ENCODE measurements around the gene PFN1. TPM values are rescaled to one million over a fixed set of nuclear protein-coding genes. Genes with fewer than 3 reads are reported as not detected.
A peak's percentile ranks its signal among the peaks of the same experiment; 100 is the strongest.

Gene PFN1
- total and polyA plus RNA-seq, 10 of the 15 experiments (the other 5 are each of a cell fraction or from before 2014, with no cell fraction given), result 154 to 3,892 (median 1,918) TPM

GRCh38 chr17:4997302-4998026, 49.1 kb upstream of the PFN1 start, which contains the start of the genes INCA1 and KIF1C (continued):
- TF ChIP-seq, protein P1, sequence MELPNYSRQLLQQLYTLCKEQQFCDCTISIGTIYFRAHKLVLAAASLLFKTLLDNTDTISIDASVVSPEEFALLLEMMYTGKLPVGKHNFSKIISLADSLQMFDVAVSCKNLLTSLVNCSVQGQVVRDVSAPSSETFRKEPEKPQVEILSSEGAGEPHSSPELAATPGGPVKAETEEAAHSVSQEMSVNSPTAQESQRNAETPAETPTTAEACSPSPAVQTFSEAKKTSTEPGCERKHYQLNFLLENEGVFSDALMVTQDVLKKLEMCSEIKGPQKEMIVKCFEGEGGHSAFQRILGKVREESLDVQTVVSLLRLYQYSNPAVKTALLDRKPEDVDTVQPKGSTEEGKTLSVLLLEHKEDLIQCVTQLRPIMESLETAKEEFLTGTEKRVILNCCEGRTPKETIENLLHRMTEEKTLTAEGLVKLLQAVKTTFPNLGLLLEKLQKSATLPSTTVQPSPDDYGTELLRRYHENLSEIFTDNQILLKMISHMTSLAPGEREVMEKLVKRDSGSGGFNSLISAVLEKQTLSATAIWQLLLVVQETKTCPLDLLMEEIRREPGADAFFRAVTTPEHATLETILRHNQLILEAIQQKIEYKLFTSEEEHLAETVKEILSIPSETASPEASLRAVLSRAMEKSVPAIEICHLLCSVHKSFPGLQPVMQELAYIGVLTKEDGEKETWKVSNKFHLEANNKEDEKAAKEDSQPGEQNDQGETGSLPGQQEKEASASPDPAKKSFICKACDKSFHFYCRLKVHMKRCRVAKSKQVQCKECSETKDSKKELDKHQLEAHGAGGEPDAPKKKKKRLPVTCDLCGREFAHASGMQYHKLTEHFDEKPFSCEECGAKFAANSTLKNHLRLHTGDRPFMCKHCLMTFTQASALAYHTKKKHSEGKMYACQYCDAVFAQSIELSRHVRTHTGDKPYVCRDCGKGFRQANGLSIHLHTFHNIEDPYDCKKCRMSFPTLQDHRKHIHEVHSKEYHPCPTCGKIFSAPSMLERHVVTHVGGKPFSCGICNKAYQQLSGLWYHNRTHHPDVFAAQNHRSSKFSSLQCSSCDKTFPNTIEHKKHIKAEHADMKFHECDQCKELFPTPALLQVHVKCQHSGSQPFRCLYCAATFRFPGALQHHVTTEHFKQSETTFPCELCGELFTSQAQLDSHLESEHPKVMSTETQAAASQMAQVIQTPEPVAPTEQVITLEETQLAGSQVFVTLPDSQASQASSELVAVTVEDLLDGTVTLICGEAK (IDR thresholded peaks at IDR 0.05; ENCODE audit: borderline replicate concordance), result no peak
- TF ChIP-seq NFYB (IDR thresholded peaks at IDR 0.05; ENCODE audit: insufficient read depth, low read depth, low read length), result no peak
- TF ChIP-seq GATAD2B (conservative IDR thresholded peaks at IDR 0.05; ENCODE audit: low read depth), result peak; percentile 86
- TF ChIP-seq TBL1XR1 (IDR thresholded peaks at IDR 0.05; ENCODE audit: low read depth, low read length), result no peak
- TF ChIP-seq ZSCAN29 (IDR thresholded peaks at IDR 0.05), result no peak
- TF ChIP-seq NR2F1 (conservative IDR thresholded peaks at IDR 0.05), result peak; percentile 55
- TF ChIP-seq MYC (IDR thresholded peaks at IDR 0.05; ENCODE audit: insufficient read depth, insufficient read length, insufficient replicate concordance, low read length, severe bottlenecking), result no peak
- 0 out of 2 replicates have a peak, but pooled peaks have one; percentile 14 for TF ChIP-seq ASH2L (IDR thresholded peaks at IDR 0.05; ENCODE audit: borderline replicate concordance, low read depth)
- TF ChIP-seq, protein P2, sequence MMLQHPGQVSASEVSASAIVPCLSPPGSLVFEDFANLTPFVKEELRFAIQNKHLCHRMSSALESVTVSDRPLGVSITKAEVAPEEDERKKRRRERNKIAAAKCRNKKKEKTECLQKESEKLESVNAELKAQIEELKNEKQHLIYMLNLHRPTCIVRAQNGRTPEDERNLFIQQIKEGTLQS (IDR thresholded peaks at IDR 0.05; ENCODE audit: borderline replicate concordance, extremely low read depth, low read depth, low read length), result no peak
- TF ChIP-seq KAT2A (conservative IDR thresholded peaks at IDR 0.05; ENCODE audit: control insufficient read depth, low read depth, low read length), result peak; percentile 74
- TF ChIP-seq, protein P3, sequence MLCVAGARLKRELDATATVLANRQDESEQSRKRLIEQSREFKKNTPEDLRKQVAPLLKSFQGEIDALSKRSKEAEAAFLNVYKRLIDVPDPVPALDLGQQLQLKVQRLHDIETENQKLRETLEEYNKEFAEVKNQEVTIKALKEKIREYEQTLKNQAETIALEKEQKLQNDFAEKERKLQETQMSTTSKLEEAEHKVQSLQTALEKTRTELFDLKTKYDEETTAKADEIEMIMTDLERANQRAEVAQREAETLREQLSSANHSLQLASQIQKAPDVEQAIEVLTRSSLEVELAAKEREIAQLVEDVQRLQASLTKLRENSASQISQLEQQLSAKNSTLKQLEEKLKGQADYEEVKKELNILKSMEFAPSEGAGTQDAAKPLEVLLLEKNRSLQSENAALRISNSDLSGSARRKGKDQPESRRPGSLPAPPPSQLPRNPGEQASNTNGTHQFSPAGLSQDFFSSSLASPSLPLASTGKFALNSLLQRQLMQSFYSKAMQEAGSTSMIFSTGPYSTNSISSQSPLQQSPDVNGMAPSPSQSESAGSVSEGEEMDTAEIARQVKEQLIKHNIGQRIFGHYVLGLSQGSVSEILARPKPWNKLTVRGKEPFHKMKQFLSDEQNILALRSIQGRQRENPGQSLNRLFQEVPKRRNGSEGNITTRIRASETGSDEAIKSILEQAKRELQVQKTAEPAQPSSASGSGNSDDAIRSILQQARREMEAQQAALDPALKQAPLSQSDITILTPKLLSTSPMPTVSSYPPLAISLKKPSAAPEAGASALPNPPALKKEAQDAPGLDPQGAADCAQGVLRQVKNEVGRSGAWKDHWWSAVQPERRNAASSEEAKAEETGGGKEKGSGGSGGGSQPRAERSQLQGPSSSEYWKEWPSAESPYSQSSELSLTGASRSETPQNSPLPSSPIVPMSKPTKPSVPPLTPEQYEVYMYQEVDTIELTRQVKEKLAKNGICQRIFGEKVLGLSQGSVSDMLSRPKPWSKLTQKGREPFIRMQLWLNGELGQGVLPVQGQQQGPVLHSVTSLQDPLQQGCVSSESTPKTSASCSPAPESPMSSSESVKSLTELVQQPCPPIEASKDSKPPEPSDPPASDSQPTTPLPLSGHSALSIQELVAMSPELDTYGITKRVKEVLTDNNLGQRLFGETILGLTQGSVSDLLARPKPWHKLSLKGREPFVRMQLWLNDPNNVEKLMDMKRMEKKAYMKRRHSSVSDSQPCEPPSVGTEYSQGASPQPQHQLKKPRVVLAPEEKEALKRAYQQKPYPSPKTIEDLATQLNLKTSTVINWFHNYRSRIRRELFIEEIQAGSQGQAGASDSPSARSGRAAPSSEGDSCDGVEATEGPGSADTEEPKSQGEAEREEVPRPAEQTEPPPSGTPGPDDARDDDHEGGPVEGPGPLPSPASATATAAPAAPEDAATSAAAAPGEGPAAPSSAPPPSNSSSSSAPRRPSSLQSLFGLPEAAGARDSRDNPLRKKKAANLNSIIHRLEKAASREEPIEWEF (IDR thresholded peaks at IDR 0.05; ENCODE audit: insufficient replicate concordance, low read depth, low read length), result no peak
- TF ChIP-seq PAX5 (IDR thresholded peaks at IDR 0.05; ENCODE audit: borderline replicate concordance, low read depth, low read length), result peak; percentile 75
- 0 out of 2 replicates have a peak, but pooled peaks have one; percentile 18 for TF ChIP-seq TCF3 (IDR thresholded peaks at IDR 0.05; ENCODE audit: borderline replicate concordance, insufficient read depth, low read depth, low read length)
- 0 out of 2 replicates have a peak, but pooled peaks have one; percentile 28 for TF ChIP-seq BACH1 (IDR thresholded peaks at IDR 0.05; ENCODE audit: borderline replicate concordance)
- no peak for TF ChIP-seq SIX5 (IDR thresholded peaks at IDR 0.05; ENCODE audit: low read depth, low read length, severe bottlenecking)
- TF ChIP-seq, protein P4, sequence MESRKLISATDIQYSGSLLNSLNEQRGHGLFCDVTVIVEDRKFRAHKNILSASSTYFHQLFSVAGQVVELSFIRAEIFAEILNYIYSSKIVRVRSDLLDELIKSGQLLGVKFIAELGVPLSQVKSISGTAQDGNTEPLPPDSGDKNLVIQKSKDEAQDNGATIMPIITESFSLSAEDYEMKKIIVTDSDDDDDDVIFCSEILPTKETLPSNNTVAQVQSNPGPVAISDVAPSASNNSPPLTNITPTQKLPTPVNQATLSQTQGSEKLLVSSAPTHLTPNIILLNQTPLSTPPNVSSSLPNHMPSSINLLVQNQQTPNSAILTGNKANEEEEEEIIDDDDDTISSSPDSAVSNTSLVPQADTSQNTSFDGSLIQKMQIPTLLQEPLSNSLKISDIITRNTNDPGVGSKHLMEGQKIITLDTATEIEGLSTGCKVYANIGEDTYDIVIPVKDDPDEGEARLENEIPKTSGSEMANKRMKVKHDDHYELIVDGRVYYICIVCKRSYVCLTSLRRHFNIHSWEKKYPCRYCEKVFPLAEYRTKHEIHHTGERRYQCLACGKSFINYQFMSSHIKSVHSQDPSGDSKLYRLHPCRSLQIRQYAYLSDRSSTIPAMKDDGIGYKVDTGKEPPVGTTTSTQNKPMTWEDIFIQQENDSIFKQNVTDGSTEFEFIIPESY (IDR thresholded peaks at IDR 0.05), result no peak

All from GM12878 (cell line).